Gastroesophageal sphincter (tissue), 4 donors: ENCODE measurements around the gene GPR15LG. TPM values are rescaled to one million over a fixed set of nuclear protein-coding genes. Genes with fewer than 3 reads are reported as not detected.
A peak's percentile ranks its signal among the peaks of the same experiment; 100 is the strongest.

Source experiments
- ATAC-seq: fragments of 150-250 bp; one replicate; pipeline ENCODE4 v1.9.1; 2016; ENCODE audit warnings: mild to moderate bottlenecking, moderate library complexity
- H3K27ac ChIP-seq, 4 donors: fragments of 200-600 bp; sonication (generic) in 3 of 4; 1 replicate in 3 of 4; 2 replicates in 1 of 4; pipeline ENCODE4 v1.5.1; 2016 to 2019
- H3K27me3 ChIP-seq: fragments of 200-600 bp; sonication (generic); one replicate; pipeline ENCODE4 v1.5.1; 2019
- H3K36me3 ChIP-seq, 2 donors: fragments of 200-600 bp; sonication (generic); one replicate each; pipeline ENCODE4 v1.5.1; 2019; ENCODE audit warnings: control low read depth in 1 of 2
- H3K4me1 ChIP-seq, 3 donors: fragments of 200-600 bp; sonication (generic); 1 replicate in 2 of 3; 2 replicates in 1 of 3; pipeline ENCODE4 v1.5.1; 2016 to 2019; ENCODE audit warnings: control low read depth in 2 of 3
- H3K4me3 ChIP-seq, 2 donors: fragments of 200-600 bp; sonication (generic); one replicate each; pipeline ENCODE4 v1.5.1; 2019; ENCODE audit warnings: mild to moderate bottlenecking in 1 of 2, moderate library complexity in 1 of 2
- H3K9me3 ChIP-seq, 3 donors: fragments of 200-600 bp; sonication (generic); one replicate each; pipeline ENCODE4 v1.5.1; 2017 to 2019; ENCODE audit warnings: control low read depth in 2 of 3
- EP300 ChIP-seq: sonication (generic); formaldehyde crosslinking; IDR thresholded peaks from one replicate; pipeline ENCODE4 v1.6.1; 2017; ENCODE audit warnings: antibody characterized with exemption, mild to moderate bottlenecking
- POLR2A ChIP-seq, 2 donors: fragments of 450-650 bp; IDR thresholded peaks; one replicate each; pipeline ENCODE4 v1.6.1; 2017; ENCODE audit warnings: antibody characterized with exemption in 2 of 2, mild to moderate bottlenecking in 2 of 2, moderate library complexity in 1 of 2
- POLR2AphosphoS5 ChIP-seq: sonication (generic); formaldehyde crosslinking; IDR thresholded peaks from one replicate; pipeline ENCODE4 v1.6.1; 2017; ENCODE audit warnings: antibody characterized with exemption
- WGBS, 2 donors: methylation state at CpG; one replicate each; pipeline ENCODE4 v1.1.5; 2018; ENCODE audit warnings: low coverage in 1 of 2; 5-methylcytosine and 5-hydroxymethylcytosine counted together
- total RNA-seq, 4 donors: library from RNA; depleted of rRNA; stranded (reverse); fragments of >200 nt; gene quantifications; one replicate each; pipeline ENCODE4 v1.1.0, GENCODE V29; 2016
- TF ChIP-seq, protein P1 (sequence below), 4 experiments: fragments of 200-600 bp in 2 of 4; fragments of 450-650 bp in 2 of 4; sonication (generic) in 1 of 4; IDR thresholded peaks; one replicate each; pipeline ENCODE4 v1.5.1; 2017 to 2019; ENCODE audit warnings: antibody characterized with exemption in 4 of 4, mild to moderate bottlenecking in 2 of 4, moderate library complexity in 2 of 4

GPR15LG gene
- total RNA-seq, 4 donors from 2014 or later: 1.2 to 10.1 TPM; not detected in 2

DNA sequence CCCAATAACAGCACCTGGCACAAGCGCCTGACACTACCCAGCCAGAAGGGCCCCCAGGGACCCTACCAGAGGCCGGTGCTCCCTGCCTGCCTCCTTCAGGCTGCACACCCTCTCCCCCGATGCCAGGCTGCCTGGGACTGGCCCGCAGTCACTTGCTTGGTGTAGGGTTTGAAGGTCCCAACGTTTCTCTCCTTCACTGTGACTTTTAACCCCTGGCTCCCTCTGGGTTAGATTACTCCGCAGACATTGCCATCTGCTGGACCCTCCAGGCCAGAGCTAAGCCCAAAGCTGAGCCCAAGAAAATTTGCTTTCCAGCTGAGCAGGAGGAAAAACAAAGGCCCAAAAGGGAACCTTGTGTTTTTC, 27.6 kb downstream of the GPR15LG start:
- TF ChIP-seq POLR2A (IDR thresholded peaks at IDR 0.05) (no peak), EP300 (no peak), POLR2AphosphoS5 (no peak)
- TF ChIP-seq, protein P1, sequence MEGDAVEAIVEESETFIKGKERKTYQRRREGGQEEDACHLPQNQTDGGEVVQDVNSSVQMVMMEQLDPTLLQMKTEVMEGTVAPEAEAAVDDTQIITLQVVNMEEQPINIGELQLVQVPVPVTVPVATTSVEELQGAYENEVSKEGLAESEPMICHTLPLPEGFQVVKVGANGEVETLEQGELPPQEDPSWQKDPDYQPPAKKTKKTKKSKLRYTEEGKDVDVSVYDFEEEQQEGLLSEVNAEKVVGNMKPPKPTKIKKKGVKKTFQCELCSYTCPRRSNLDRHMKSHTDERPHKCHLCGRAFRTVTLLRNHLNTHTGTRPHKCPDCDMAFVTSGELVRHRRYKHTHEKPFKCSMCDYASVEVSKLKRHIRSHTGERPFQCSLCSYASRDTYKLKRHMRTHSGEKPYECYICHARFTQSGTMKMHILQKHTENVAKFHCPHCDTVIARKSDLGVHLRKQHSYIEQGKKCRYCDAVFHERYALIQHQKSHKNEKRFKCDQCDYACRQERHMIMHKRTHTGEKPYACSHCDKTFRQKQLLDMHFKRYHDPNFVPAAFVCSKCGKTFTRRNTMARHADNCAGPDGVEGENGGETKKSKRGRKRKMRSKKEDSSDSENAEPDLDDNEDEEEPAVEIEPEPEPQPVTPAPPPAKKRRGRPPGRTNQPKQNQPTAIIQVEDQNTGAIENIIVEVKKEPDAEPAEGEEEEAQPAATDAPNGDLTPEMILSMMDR (IDR thresholded peaks at IDR 0.05): no peak
- Histone ChIP-seq H3K4me1 (no peaks in the 10 kb centered on the region), H3K27me3 (peaks cover 55% of the 10 kb centered on the region), H3K36me3 (no peaks in the 10 kb centered on the region), H3K4me3 (no peak overlapping the region), H3K9me3 (no peaks in the 10 kb centered on the region), H3K27ac (no peak overlapping the region)
- no peak for ATAC-seq
- WGBS, 2 donors: 53% methylated on average over 5 of the region's 6 CpGs; no CpG with 5 or more reads in 1 of the 2 donors

DNA sequence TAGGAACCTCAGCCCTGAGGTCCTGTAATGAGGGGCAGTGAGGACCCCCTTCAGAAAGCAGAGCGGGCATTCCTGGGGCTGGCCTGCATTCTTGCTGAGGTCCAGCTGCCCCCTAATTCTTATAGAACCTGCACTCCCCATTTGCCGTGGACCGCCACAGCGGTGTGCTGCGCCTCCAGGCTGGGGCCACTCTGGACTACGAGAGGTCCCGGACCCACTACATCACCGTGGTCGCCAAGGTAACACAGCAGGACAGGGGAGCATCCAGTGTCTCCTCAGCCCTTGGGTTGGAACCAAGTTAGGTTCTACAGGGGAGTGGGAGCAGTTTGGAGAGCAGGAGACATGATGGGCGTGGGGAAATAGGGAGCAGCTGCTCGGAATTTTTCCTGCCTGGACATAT, 28.1 kb downstream of the GPR15LG start:
- no peaks in the 10 kb centered on the region for H3K9me3 ChIP-seq
- H3K4me1 ChIP-seq: no peaks in the 10 kb centered on the region
- no peak for ATAC-seq
- H3K36me3 ChIP-seq: no peaks in the 10 kb centered on the region
- peaks cover 55% of the 10 kb centered on the region for H3K27me3 ChIP-seq
- H3K4me3 ChIP-seq: no peak overlapping the region
- TF ChIP-seq, protein P1 (IDR thresholded peaks at IDR 0.05): no peak
- TF ChIP-seq POLR2AphosphoS5 (no peak), POLR2A (IDR thresholded peaks at IDR 0.05) (no peak), EP300 (no peak)
- WGBS, 2 donors: 77% methylated on average over 6 of the region's 11 CpGs; no CpG with 5 or more reads in 1 of the 2 donors
- no peak overlapping the region for H3K27ac ChIP-seq

DNA sequence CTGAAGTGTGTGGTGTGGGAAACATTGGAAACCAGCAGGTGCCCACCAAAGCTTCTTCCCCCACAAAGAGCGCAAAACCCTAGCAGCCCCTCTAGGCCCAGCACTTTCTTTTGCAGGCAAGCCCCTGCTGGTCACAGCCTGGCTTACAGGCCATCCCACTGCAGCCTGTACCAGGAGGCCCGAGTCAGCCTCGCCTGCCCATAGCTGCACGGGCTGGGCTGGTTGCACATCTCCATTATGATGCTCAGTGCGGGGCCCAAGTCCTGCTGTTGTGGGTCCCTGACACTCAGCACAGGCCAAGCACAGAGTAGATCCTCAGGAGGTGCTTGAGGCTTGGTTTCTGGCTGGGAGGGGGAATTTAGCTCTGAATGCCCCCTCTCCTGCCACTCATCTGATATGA, 28.7 kb downstream of the GPR15LG start:
- no peaks in the 10 kb centered on the region for H3K36me3 ChIP-seq
- no CpG with 5 or more reads among the region's 5 CpGs for WGBS, 2 donors
- H3K4me3 ChIP-seq: no peak overlapping the region
- H3K27ac ChIP-seq: no peak overlapping the region
- TF ChIP-seq POLR2AphosphoS5: no peak
- no peak for TF ChIP-seq POLR2A (IDR thresholded peaks at IDR 0.05)
- TF ChIP-seq EP300: no peak
- no peak for ATAC-seq
- H3K9me3 ChIP-seq: no peaks in the 10 kb centered on the region
- H3K27me3 ChIP-seq: peaks cover 53% of the 10 kb centered on the region
- no peaks in the 10 kb centered on the region for H3K4me1 ChIP-seq

DNA sequence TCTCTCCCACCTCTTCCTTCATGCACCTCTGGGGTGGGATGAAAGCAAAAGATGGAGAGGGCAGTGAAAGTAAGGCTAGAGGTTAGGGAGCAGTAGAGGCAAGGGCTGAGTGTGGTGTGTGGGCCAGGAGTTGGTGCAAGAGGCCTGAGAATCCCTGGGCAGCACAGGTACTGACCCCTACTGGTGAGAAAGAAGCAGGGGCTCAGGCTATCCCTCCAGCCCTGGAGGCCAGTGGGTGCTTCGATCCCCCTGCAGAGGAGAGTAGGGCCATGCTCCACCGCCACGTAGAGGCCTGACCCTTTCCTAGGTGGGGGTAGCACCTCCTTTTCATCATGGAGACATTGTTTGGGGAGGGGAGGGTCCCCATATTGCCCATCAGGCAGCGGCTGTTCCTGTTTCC, 30.5 kb downstream of the GPR15LG start:
- no peaks in the 10 kb centered on the region for H3K36me3 ChIP-seq
- H3K4me1 ChIP-seq: no peaks in the 10 kb centered on the region
- ATAC-seq: no peak
- WGBS, 2 donors: no CpG with 5 or more reads among the region's 4 CpGs
- no peak for TF ChIP-seq POLR2A (IDR thresholded peaks at IDR 0.05)
- no peak overlapping the region for H3K27ac ChIP-seq
- H3K27me3 ChIP-seq: peaks cover 48% of the 10 kb centered on the region
- H3K4me3 ChIP-seq: no peak overlapping the region
- H3K9me3 ChIP-seq: no peaks in the 10 kb centered on the region

DNA sequence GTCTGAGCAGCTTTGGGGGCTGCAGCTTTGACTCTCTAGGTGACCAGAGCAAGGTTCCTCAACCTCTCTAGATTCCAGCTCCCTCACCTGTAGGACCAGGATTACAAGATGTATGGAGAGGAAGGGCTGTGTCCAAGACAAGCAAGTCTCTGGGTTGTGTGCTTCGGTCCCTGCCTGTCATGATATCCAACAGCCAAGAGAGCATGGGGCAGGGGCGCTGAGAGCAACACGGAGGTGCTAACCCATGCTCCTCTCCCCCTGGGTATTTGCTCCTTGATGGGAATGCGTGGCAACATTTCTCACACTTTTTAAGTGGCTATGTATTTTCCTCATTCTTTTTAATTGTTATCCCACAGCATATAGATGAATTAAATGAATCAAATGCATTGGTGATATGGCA, 31.0 kb downstream of the GPR15LG start:
- H3K9me3 ChIP-seq: no peaks in the 10 kb centered on the region
- ATAC-seq: no peak
- WGBS, 2 donors: 92 to 93% methylated on average over 3 to 4 of the region's 4 CpGs
- peaks cover 48% of the 10 kb centered on the region for H3K27me3 ChIP-seq
- no peak overlapping the region for H3K27ac ChIP-seq
- TF ChIP-seq EP300 (no peak), POLR2AphosphoS5 (no peak), POLR2A (IDR thresholded peaks at IDR 0.05) (no peak)
- TF ChIP-seq, protein P1 (IDR thresholded peaks at IDR 0.05): no peak
- no peak overlapping the region for H3K4me3 ChIP-seq
- no peaks in the 10 kb centered on the region for H3K36me3 ChIP-seq
- H3K4me1 ChIP-seq: no peaks in the 10 kb centered on the region

DNA sequence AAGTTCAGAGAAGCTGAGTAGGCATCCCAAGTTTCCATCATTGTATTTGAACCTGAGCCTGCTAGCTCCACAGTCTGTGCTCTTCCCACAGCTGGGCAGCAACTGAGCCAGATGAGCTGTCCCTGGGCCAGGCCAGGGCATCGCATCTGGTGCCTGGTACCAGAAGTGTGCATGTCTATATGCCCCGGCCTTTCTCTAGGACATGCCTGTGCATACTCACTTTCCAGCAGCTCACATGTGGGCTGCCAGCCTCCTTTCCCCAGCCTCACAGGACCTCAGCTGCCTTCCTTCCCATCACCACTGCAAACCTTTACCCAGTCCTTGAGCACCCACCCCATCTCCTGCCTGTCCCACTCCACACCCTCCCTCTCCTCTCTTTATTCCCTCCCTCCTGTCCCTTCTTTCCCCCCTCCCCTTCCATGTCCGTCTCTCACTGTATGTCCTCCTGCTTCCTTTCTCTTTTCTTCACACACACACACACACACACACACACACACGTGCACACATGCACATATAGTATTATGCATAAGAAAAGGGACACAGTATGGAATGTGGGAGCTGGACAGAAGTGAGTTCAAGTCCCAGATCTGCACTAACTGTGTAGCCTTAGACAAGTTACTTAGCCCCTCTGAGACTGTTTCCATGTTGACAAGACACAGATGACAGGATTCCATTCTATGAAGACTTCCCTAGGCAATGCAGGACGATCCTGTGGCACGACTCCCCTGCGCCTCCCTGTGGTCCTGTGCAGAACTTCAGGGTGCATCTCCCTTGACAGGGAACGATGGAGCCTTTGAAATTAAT, 31.6 kb downstream of the GPR15LG start:
- 17 to 29% methylated on average over 1 to 5 of the region's 8 CpGs for WGBS, 2 donors
- no peak for ATAC-seq
- Histone ChIP-seq H3K27ac (no peak overlapping the region), H3K9me3 (no peaks in the 10 kb centered on the region), H3K4me3 (no peak overlapping the region), H3K27me3 (peaks cover 48% of the 10 kb centered on the region), H3K4me1 (no peaks in the 10 kb centered on the region), H3K36me3 (no peaks in the 10 kb centered on the region)
- TF ChIP-seq, protein P1 (IDR thresholded peaks at IDR 0.05): peak in 1 of 4 experiments; percentile 39
- TF ChIP-seq EP300: no peak
- TF ChIP-seq POLR2A (IDR thresholded peaks at IDR 0.05): no peak
- TF ChIP-seq POLR2AphosphoS5: no peak
